H1 (cell line): ENCODE data around the gene ACOT2. TPM values are rescaled to one million over a fixed set of nuclear protein-coding genes. Genes with fewer than 3 reads are reported as not detected.
"Not testable (repeated sequence)": the region's sequence is repeated elsewhere in the genome, so short reads cannot be mapped to it uniquely, and the experiment has no call there.

Source experiments
- CTCF ChIA-PET: fragments of 300-600 bp; sonication (Branson Sonifier 250); formaldehyde crosslinking; loops from one replicate; lab custom pipeline; 2021; ENCODE audit not compliant: partially characterized antibody; lab: Charles Lee
- POLR2A ChIA-PET: fragments of 300-600 bp; sonication (Branson Sonifier 250); formaldehyde crosslinking; loops from one replicate; lab custom pipeline; 2021; ENCODE audit warnings: inconsistent platforms; ENCODE audit not compliant: partially characterized antibody; lab: Charles Lee
- DNase-seq, 2 experiments: peaks; one replicate each; pipeline versions ENCODE4 v3.0.0 to v3.0.0-alpha.2; 2010 to 2022; ENCODE audit warnings: low spot score in 2 of 2, low read depth in 1 of 2, mixed read lengths in 1 of 2
- FAIRE-seq: peaks from 2 replicates; lab custom pipeline; 2011; peaks lifted over from hg19 to GRCh38; lab: Jason Lieb, UNC
- H2AFZ ChIP-seq: 2 replicates; pipeline ENCODE4 v1.8.1; 2012; ENCODE audit warnings: low read length, inconsistent platforms
- H2AK5ac ChIP-seq: 2 replicates; pipeline ENCODE4 v1.6.1; 2013; ENCODE audit warnings: low read depth, low read length
- H2BK120ac ChIP-seq: replicated peaks from 2 replicates; pipeline ENCODE3; 2013; ENCODE audit warnings: low read depth, low read length, inconsistent platforms
- H2BK12ac ChIP-seq: 2 replicates; pipeline ENCODE4 v1.6.1; 2013; ENCODE audit warnings: low read depth, low read length
- H2BK15ac ChIP-seq: 2 replicates; pipeline ENCODE4 v1.6.1; 2013; ENCODE audit warnings: low read length
- H2BK20ac ChIP-seq: 2 replicates; pipeline ENCODE4 v1.6.1; 2013; ENCODE audit warnings: low read length
- H2BK5ac ChIP-seq: 2 replicates; pipeline ENCODE4 v1.6.1; 2013; ENCODE audit warnings: low read depth, low read length
- H3K14ac ChIP-seq: 2 replicates; pipeline ENCODE4 v1.6.1; 2013; ENCODE audit warnings: inconsistent platforms; ENCODE audit not compliant: insufficient read length
- H3K18ac ChIP-seq: 2 replicates; pipeline ENCODE4 v1.6.1; 2013; ENCODE audit warnings: low read length; ENCODE audit errors: extremely low read depth
- H3K23ac ChIP-seq: 2 replicates; pipeline ENCODE4 v1.6.1; 2013; ENCODE audit warnings: inconsistent platforms; ENCODE audit not compliant: insufficient read length
- H3K23me2 ChIP-seq: 2 replicates; pipeline ENCODE4 v1.6.1; 2013; ENCODE audit warnings: low read depth, low read length
- H3K27ac ChIP-seq: 2 replicates; pipeline ENCODE4 v1.6.1; 2011; ENCODE audit warnings: low read depth, low read length, inconsistent platforms
- H3K27me3 ChIP-seq, 4 experiments: replicated peaks in 1 of 4; 1 replicate in 1 of 4; 2 replicates in 3 of 4; pipeline versions ENCODE4 v1.6.1 to v1.8.1; 2011 to 2013; ENCODE audit warnings: low read length in 3 of 4, mild to moderate bottlenecking in 3 of 4, inconsistent platforms in 2 of 4, mixed read lengths in 2 of 4, moderate library complexity in 1 of 4; ENCODE audit not compliant: control insufficient read depth in 3 of 4, insufficient read depth in 3 of 4; ENCODE audit errors: extremely low read depth in 1 of 4
- H3K36me3 ChIP-seq, 4 experiments: 2 replicates each; pipeline versions ENCODE4 v1.6.1 to v1.8.1; 2011 to 2013; ENCODE audit warnings: mild to moderate bottlenecking in 4 of 4, low read length in 3 of 4, moderate library complexity in 2 of 4, control low read depth in 1 of 4, inconsistent platforms in 1 of 4; ENCODE audit not compliant: insufficient read depth in 4 of 4, control insufficient read depth in 2 of 4
- H3K4ac ChIP-seq: replicated peaks from 2 replicates; pipeline ENCODE3; 2013; ENCODE audit warnings: low read length, low read depth, mixed read lengths, inconsistent platforms; ENCODE audit not compliant: insufficient read length
- H3K4me1 ChIP-seq, 4 experiments: replicated peaks in 1 of 4; 1 replicate in 1 of 4; 2 replicates in 3 of 4; pipeline versions ENCODE4 v1.6.1 to v1.8.1; 2011 to 2013; ENCODE audit warnings: low read length in 3 of 4, inconsistent platforms in 2 of 4, mixed read lengths in 1 of 4; ENCODE audit not compliant: insufficient read depth in 4 of 4, control insufficient read depth in 3 of 4
- H3K4me2 ChIP-seq, 2 experiments: 2 replicates each; pipeline versions ENCODE4 v1.6.1 to v1.8.1; 2011 to 2013; ENCODE audit warnings: low read depth in 2 of 2, low read length in 2 of 2, control low read depth in 1 of 2, inconsistent platforms in 1 of 2, mild to moderate bottlenecking in 1 of 2; ENCODE audit not compliant: insufficient read depth in 1 of 2
- H3K4me3 ChIP-seq, 4 experiments: fragments of 200-600, 300-600 bp in 1 of 4; sonication (generic), shearing (Covaris generic), sonication (Bioruptor Twin) in 1 of 4; 2 replicates each; pipeline versions ENCODE4 v1.5.1 to v1.8.1; 2011 to 2016; ENCODE audit warnings: low read length in 4 of 4, low read depth in 3 of 4, control low read depth in 2 of 4, inconsistent platforms in 2 of 4, mild to moderate bottlenecking in 2 of 4, mixed read lengths in 1 of 4, moderate library complexity in 1 of 4; ENCODE audit not compliant: insufficient read depth in 2 of 4; ENCODE audit errors: extremely low read depth in 1 of 4
- H3K56ac ChIP-seq: replicated peaks from 2 replicates; pipeline ENCODE3; 2013; ENCODE audit warnings: low read depth, mild to moderate bottlenecking, mixed read lengths, low read length, inconsistent platforms; ENCODE audit not compliant: insufficient read length
- H3K79me1 ChIP-seq: 2 replicates; pipeline ENCODE4 v1.6.1; 2013; ENCODE audit warnings: low read depth, low read length, control low read depth
- H3K79me2 ChIP-seq, 2 experiments: 2 replicates each; pipeline versions ENCODE4 v1.6.1 to v1.8.1; 2012 to 2013; ENCODE audit warnings: low read length in 2 of 2, mild to moderate bottlenecking in 2 of 2, inconsistent platforms in 1 of 2; ENCODE audit not compliant: insufficient read depth in 2 of 2, control insufficient read depth in 1 of 2
- H3K9ac ChIP-seq, 4 experiments: replicated peaks in 1 of 4; 1 replicate in 1 of 4; 2 replicates in 3 of 4; pipeline versions ENCODE4 v1.6.1 to v1.8.1; 2011 to 2013; ENCODE audit warnings: low read depth in 3 of 4, low read length in 3 of 4, control low read depth in 2 of 4, mild to moderate bottlenecking in 2 of 4, moderate library complexity in 2 of 4, inconsistent platforms in 1 of 4; ENCODE audit errors: extremely low read depth in 1 of 4
- H3K9me3 ChIP-seq, 2 experiments: 2 replicates each; pipeline versions ENCODE4 v1.6.1 to v1.8.1; 2012 to 2013; ENCODE audit warnings: mild to moderate bottlenecking in 2 of 2, moderate library complexity in 2 of 2, control low read depth in 1 of 2, inconsistent platforms in 1 of 2, low read depth in 1 of 2, low read length in 1 of 2, mixed read lengths in 1 of 2; ENCODE audit not compliant: insufficient read depth in 2 of 2
- H4K20me1 ChIP-seq, 2 experiments: replicated peaks in 1 of 2; 2 replicates each; pipeline versions ENCODE3 to v1.8.1; 2011 to 2013; ENCODE audit warnings: inconsistent platforms in 2 of 2, low read length in 2 of 2, mild to moderate bottlenecking in 1 of 2; ENCODE audit not compliant: insufficient read depth in 2 of 2, control insufficient read depth in 1 of 2
- H4K5ac ChIP-seq: 2 replicates; pipeline ENCODE4 v1.6.1; 2013; ENCODE audit warnings: low read length, low read depth, mixed read lengths, inconsistent platforms; ENCODE audit not compliant: insufficient read length
- H4K8ac ChIP-seq: 2 replicates; pipeline ENCODE4 v1.8.0; 2013; ENCODE audit warnings: mild to moderate bottlenecking, moderate library complexity, low read length, inconsistent platforms; ENCODE audit not compliant: insufficient read depth; ENCODE audit errors: extremely low read depth
- H4K91ac ChIP-seq: replicated peaks from 2 replicates; pipeline ENCODE3; 2013; ENCODE audit warnings: low read length, mixed read lengths, inconsistent platforms; ENCODE audit not compliant: insufficient read length
- WGBS, 2 experiments: shearing (Covaris generic) in 1 of 2; methylation state at CpG; one replicate each; pipeline versions ENCODE4 v1.1.6 to v1.1.7; 2013 to 2015; ENCODE audit warnings: low lambda C conversion rate in 2 of 2, mixed read lengths in 2 of 2, inconsistent platforms in 1 of 2, low coverage in 1 of 2, missing lambda C conversion rate in 1 of 2; ENCODE audit not compliant: insufficient replicate concordance in 2 of 2, insufficient coverage in 1 of 2, insufficient read length in 1 of 2; ENCODE audit errors: extremely low coverage in 1 of 2, missing lambda C conversion rate in 1 of 2; 5-methylcytosine and 5-hydroxymethylcytosine counted together
- polyA plus RNA-seq, 7 experiments: library from polyadenylated mRNA; depleted of rRNA in 3 of 7; stranded (reverse) in 5 of 7; unstranded in 2 of 7; fragments of >200 nt in 5 of 7; fragments of 200-250 nt in 2 of 7; gene quantifications; 1 replicate in 5 of 7; 2 replicates in 1 of 7; 4 replicates in 1 of 7; pipeline versions ENCODE4 v1.2.1 to v1.2.3, GENCODE V29; 2011 to 2013; ENCODE audit warnings: missing spikeins in 2 of 7, mixed read lengths in 2 of 7
- total RNA-seq: library from RNA; stranded (reverse); fragmentation: NEBNext Ultra II Directional; extraction: Animal tissue kit (Norgen Biotek cat#: 25700); gene quantifications from 2 replicates; pipeline ENCODE4 v1.2.1, GENCODE V29; 2021

Gene ACOT2
- total and polyA plus RNA-seq, 2 of the 8 experiments (the other 6 are each of a cell fraction or from before 2014, with no cell fraction given), result 5.8 to 5.9 TPM

DNA sequence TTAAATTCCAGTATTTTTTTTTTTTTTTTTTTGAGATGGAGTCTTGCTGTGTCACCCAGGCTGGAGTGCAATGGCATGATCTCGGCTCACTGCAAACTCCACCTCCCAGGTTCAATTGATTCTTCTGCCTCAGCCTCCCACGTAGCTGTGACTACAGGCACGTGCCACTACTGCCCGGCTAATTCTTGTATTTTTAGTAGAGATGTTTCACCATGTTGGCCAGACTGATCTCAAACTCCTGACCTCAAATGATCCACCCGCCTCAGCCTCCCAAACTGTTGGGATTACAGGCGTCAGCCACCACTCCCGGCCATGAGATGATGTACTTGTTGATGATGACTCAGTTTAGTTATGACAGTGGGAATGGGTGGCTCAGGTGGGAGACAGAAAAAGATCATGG, 5.2 kb downstream of the ACOT2 start:
- H4K91ac ChIP-seq, H2BK20ac ChIP-seq, H4K20me1 ChIP-seq, H2AK5ac ChIP-seq, H3K4me2 ChIP-seq, H3K23ac ChIP-seq, H3K18ac ChIP-seq, H3K27ac ChIP-seq, H2AFZ ChIP-seq, H3K36me3 ChIP-seq, H3K4me3 ChIP-seq, H3K4me1 ChIP-seq, H4K8ac ChIP-seq, H3K9me3 ChIP-seq, H4K5ac ChIP-seq, H3K27me3 ChIP-seq, H3K79me1 ChIP-seq, H3K14ac ChIP-seq, H2BK12ac ChIP-seq, DNase-seq, H3K56ac ChIP-seq, H3K4ac ChIP-seq, H3K79me2 ChIP-seq, H3K23me2 ChIP-seq, H2BK120ac ChIP-seq, H3K9ac ChIP-seq, POLR2A ChIA-PET, H2BK15ac ChIP-seq, H2BK5ac ChIP-seq: not testable (repeated sequence)
- 89% methylated on average over 7 of the region's 7 CpGs; no CpG with 5 or more reads in 1 of the 2 experiments for WGBS, 2 experiments
- CTCF ChIA-PET, result interaction anchor here (0.6 to 1.6 kb wide), 3 partner anchors 35 to 310 kb away, joined by 3 read pairs; no protein-coding TSS in a partner anchor
- peak; percentile 28 for FAIRE-seq
